HPDE6-E6E7 (cell line): ENCODE measurements around the gene LMCD1.

Source experiments
- DNase-seq: peaks from one replicate; pipeline ENCODE4 v3.0.0; 2011; ENCODE audit warnings: missing footprints; ENCODE audit errors: extremely low spot score

The LMCD1 gene

DNA sequence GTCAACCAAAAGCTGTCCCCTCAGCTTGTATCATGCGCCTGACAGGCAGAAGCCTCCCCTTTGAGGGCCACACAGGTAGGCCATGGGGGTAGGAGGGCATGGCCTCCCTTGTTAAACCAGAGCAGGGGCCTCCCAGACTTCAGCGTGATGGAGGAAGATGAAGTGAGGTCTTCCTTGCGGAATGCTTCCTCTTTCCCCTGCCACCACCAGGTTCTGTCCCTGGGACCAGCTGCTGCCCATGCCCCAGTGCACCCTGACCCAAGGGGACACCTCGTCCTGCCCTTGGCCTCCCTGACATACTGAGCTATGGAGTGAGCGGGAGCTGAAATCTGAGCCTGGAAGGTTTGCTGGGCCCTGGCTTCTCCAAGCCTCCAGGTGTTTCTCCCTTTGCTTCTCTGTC lies 116.3 kb downstream of the LMCD1 start:
- DNase-seq, result no peak

GRCh38 chr3:8618950-8619349 lies 117.3 kb downstream of the LMCD1 start:
- no peak for DNase-seq

GRCh38 chr3:8619548-8619947 lies 117.9 kb downstream of the LMCD1 start:
- no peak for DNase-seq

- DNase-seq, result no peak
Observed at GRCh38 chr3:8621141-8621540, 119.5 kb downstream of the LMCD1 start.

- no peak for DNase-seq
Observed at GRCh38 chr3:8621872-8622271, 120.2 kb downstream of the LMCD1 start.

- DNase-seq, result no peak
Observed at GRCh38 chr3:8622873-8623691, 121.5 kb downstream of the LMCD1 start.

DNA sequence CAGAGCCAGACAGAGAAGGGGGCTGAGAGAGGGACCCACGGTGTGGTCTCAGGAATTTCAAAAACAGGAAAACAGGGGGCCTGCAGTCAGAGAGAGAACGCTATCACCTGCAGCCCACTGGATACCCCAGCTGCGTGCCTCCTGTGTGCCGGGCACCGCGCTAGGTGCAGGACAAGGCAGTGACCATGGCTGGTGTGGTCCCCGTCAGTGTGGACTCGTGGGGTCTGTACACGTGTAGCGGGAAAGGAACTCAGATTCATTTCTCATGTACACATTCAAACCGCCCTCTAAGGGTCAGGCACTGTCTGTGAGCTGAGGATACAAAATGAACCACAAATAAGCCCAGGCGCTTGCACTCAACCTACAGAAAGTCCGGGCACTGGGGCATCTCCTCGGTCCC lies 122.1 kb downstream of the LMCD1 start:
- DNase-seq, result no peak
